ENCODE results near the gene STPG4. TPM values are rescaled to one million over a fixed set of nuclear protein-coding genes. Genes with fewer than 3 reads are reported as not detected.
"Not testable (repeated sequence)": the region's sequence is repeated elsewhere in the genome, so short reads cannot be mapped to it uniquely, and the experiment has no call there.

Gene STPG4
- total and polyA plus RNA-seq, 2 donors from 2014 or later: not detected

DNA sequence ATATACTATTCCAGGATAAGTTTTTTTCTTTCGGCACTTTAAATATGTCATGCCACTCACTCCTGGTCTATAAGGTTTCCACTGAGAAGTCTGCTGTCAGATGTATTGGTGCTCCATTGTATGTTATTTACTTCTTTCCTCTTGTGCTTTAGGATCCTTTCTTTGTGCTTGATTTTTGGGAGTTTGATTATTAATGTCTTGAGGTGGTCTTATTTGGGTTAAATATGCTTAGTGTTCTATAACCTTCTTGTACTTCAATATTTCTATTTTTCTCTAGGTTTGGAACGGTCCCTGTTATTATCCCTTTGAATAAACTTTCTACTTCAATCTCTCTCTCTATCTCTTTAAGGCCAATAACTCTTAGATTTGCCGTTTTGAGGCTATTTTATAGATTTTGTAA lies 28.3 kb downstream of the STPG4 start:
- Histone ChIP-seq H3K4me3 (ENCODE audit: low read length in 3 of 3) (no peak overlapping the region), H3K9ac (ENCODE audit: low read length in 3 of 3) (no peak overlapping the region), H3K27me3 (ENCODE audit: control insufficient read depth, insufficient read depth, low read length) (no peaks in the 10 kb centered on the region), H3K9me3 (ENCODE audit: control insufficient read depth in 2 of 3, insufficient read depth in 1 of 3, low read length in 3 of 3) (no peaks in the 10 kb centered on the region), H3K36me3 (ENCODE audit: control insufficient read depth in 2 of 3, insufficient read depth in 3 of 3, low read length in 3 of 3) (no peaks in the 10 kb centered on the region), H3K4me1 (ENCODE audit: control insufficient read depth in 2 of 3, insufficient read depth in 2 of 3, low read depth in 1 of 3, low read length in 3 of 3) (no peaks in the 10 kb centered on the region), H3K27ac (ENCODE audit: low read depth in 2 of 2, low read length in 2 of 2) (no peak overlapping the region)
- intact Hi-C loops (cut with DNase I): no loop called here
- FAIRE-seq (no peak), DNase-seq (no peak)
- TF ChIP-seq, protein P1, sequence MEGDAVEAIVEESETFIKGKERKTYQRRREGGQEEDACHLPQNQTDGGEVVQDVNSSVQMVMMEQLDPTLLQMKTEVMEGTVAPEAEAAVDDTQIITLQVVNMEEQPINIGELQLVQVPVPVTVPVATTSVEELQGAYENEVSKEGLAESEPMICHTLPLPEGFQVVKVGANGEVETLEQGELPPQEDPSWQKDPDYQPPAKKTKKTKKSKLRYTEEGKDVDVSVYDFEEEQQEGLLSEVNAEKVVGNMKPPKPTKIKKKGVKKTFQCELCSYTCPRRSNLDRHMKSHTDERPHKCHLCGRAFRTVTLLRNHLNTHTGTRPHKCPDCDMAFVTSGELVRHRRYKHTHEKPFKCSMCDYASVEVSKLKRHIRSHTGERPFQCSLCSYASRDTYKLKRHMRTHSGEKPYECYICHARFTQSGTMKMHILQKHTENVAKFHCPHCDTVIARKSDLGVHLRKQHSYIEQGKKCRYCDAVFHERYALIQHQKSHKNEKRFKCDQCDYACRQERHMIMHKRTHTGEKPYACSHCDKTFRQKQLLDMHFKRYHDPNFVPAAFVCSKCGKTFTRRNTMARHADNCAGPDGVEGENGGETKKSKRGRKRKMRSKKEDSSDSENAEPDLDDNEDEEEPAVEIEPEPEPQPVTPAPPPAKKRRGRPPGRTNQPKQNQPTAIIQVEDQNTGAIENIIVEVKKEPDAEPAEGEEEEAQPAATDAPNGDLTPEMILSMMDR (IDR thresholded peaks at IDR 0.05; ENCODE audit: borderline replicate concordance, extremely low read depth, insufficient read depth): no peak

DNA sequence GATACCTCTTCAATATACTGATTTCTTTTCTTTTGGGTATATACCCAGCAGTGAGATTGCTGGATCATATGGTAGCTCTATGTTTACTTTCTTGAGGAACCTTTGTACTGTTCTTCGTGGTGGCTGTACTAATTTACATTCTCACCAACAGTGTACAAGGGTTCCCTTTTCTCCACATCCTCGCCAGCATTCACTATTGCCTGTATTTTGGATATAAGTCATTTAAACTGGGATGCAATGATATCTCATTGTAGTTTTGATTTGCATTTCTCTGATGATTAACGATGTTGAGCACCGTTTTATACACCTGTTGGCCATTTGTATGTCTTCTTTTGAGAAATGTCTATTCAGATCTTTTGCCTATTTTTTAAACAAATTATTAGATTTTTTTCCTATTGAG lies 30.4 kb downstream of the STPG4 start:
- FAIRE-seq; H3K27me3 ChIP-seq (ENCODE audit: control insufficient read depth, insufficient read depth, low read length); H3K9me3 ChIP-seq (ENCODE audit: control insufficient read depth in 2 of 3, insufficient read depth in 1 of 3, low read length in 3 of 3); H3K36me3 ChIP-seq (ENCODE audit: control insufficient read depth in 2 of 3, insufficient read depth in 3 of 3, low read length in 3 of 3); H3K4me3 ChIP-seq (ENCODE audit: low read length in 3 of 3); H3K4me1 ChIP-seq (ENCODE audit: control insufficient read depth in 2 of 3, insufficient read depth in 2 of 3, low read depth in 1 of 3, low read length in 3 of 3); H3K27ac ChIP-seq (ENCODE audit: low read depth in 2 of 2, low read length in 2 of 2); H3K9ac ChIP-seq (ENCODE audit: low read length in 3 of 3); DNase-seq; intact Hi-C loops (cut with DNase I): not testable (repeated sequence)

DNA sequence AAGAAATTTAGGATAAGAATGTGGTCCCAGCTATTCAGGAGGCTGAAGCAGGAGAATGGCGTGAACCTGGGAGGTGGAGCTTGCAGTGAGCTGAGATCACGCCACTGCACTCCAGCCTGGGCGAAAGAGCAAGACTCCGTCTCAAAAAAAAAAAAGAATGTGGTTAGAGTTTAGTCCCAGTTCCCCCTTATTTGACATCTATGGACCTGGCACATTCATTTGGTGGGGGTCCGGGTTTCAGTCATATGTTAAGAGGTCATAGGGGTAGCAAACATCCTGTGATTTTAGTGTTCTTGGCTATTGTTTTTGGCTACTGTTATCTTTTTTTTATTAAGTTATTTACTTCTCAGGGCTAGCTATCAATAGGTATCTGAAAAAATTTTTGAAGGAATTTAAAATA lies 34.7 kb downstream of the STPG4 start:
- intact Hi-C loops (cut with DNase I); DNase-seq; FAIRE-seq; H3K4me3 ChIP-seq (ENCODE audit: low read length in 3 of 3); H3K9ac ChIP-seq (ENCODE audit: low read length in 3 of 3); H3K27ac ChIP-seq (ENCODE audit: low read depth in 2 of 2, low read length in 2 of 2); H3K36me3 ChIP-seq (ENCODE audit: control insufficient read depth in 2 of 3, insufficient read depth in 3 of 3, low read length in 3 of 3); H3K27me3 ChIP-seq (ENCODE audit: control insufficient read depth, insufficient read depth, low read length); H3K4me1 ChIP-seq (ENCODE audit: control insufficient read depth in 2 of 3, insufficient read depth in 2 of 3, low read depth in 1 of 3, low read length in 3 of 3); H3K9me3 ChIP-seq (ENCODE audit: control insufficient read depth in 2 of 3, insufficient read depth in 1 of 3, low read length in 3 of 3): not testable (repeated sequence)

DNA sequence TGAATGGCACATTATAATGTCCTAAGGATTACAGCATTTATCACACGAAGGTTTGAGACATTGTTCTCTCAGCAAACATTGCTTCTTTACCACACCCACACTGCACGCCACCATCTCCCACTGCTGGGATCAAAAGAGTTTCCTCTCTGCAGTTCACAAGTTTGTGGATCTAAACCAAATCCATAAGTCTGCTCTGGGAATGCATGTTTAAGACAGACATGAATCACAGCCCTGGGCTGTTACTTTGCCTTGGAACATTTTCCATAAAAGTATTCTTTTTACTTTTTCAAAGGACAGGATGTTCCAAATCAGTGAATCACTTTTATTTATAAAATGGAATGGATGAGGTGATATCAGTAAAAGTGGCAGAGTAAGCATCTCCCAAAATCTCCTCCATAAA lies 36.1 kb downstream of the STPG4 start:
- TF ChIP-seq, protein P1 (IDR thresholded peaks at IDR 0.05; ENCODE audit: borderline replicate concordance, extremely low read depth, insufficient read depth): no peak

DNA sequence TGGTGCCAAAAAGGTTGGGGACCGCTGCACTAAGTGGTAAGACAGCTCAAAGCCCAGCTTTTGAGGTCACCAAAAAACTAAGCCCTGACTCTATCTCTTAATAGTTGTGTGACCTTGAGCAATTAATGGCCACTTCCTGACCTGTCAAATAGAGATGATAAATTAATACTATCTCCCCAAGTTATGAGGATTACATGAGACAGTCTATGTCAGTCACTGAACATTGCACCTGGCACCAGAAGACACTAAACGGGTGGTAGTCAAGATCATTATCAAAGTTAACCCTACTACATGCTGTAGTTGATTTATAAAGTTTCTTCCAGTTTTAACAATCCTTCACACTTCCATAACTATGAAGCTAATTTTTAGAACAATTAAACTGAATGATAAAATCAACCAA lies 36.5 kb downstream of the STPG4 start:
- Histone ChIP-seq H3K36me3 (ENCODE audit: control insufficient read depth in 2 of 3, insufficient read depth in 3 of 3, low read length in 3 of 3) (no peaks in the 10 kb centered on the region), H3K27me3 (ENCODE audit: control insufficient read depth, insufficient read depth, low read length) (no peaks in the 10 kb centered on the region), H3K27ac (ENCODE audit: low read depth in 2 of 2, low read length in 2 of 2) (no peak overlapping the region), H3K4me3 (ENCODE audit: low read length in 3 of 3) (no peak overlapping the region), H3K9me3 (ENCODE audit: control insufficient read depth in 2 of 3, insufficient read depth in 1 of 3, low read length in 3 of 3) (no peaks in the 10 kb centered on the region), H3K9ac (ENCODE audit: low read length in 3 of 3) (no peak overlapping the region), H3K4me1 (ENCODE audit: control insufficient read depth in 2 of 3, insufficient read depth in 2 of 3, low read depth in 1 of 3, low read length in 3 of 3) (no peaks in the 10 kb centered on the region)
- TF ChIP-seq, protein P1 (IDR thresholded peaks at IDR 0.05; ENCODE audit: borderline replicate concordance, extremely low read depth, insufficient read depth): no peak
- DNase-seq (no peak), FAIRE-seq (no peak)
- intact Hi-C loops (cut with DNase I): no loop called here

More for the DNA sequence above, 36.1 kb downstream of the STPG4 start:
- no peaks in the 10 kb centered on the region for H3K27me3 ChIP-seq (ENCODE audit: control insufficient read depth, insufficient read depth, low read length)
- no peaks in the 10 kb centered on the region for H3K9me3 ChIP-seq (ENCODE audit: control insufficient read depth in 2 of 3, insufficient read depth in 1 of 3, low read length in 3 of 3)
- H3K9ac ChIP-seq (ENCODE audit: low read length in 3 of 3): no peak overlapping the region
- FAIRE-seq (no peak), DNase-seq (no peak)
- no peak overlapping the region for H3K4me3 ChIP-seq (ENCODE audit: low read length in 3 of 3)
- H3K36me3 ChIP-seq (ENCODE audit: control insufficient read depth in 2 of 3, insufficient read depth in 3 of 3, low read length in 3 of 3): no peaks in the 10 kb centered on the region
- intact Hi-C loops (cut with DNase I): no loop called here
- no peak overlapping the region for H3K27ac ChIP-seq (ENCODE audit: low read depth in 2 of 2, low read length in 2 of 2)
- no peaks in the 10 kb centered on the region for H3K4me1 ChIP-seq (ENCODE audit: control insufficient read depth in 2 of 3, insufficient read depth in 2 of 3, low read depth in 1 of 3, low read length in 3 of 3)

Data from kidney (tissue), 14 donors.